ENCODE results near the gene HAS3. TPM values are rescaled to one million over a fixed set of nuclear protein-coding genes. Genes with fewer than 3 reads are reported as not detected.
A peak's percentile ranks its signal among the peaks of the same experiment; 100 is the strongest.

HAS3 gene
- total RNA-seq, 2 donors from 2014 or later, result 5.1 to 19.9 TPM

DNA sequence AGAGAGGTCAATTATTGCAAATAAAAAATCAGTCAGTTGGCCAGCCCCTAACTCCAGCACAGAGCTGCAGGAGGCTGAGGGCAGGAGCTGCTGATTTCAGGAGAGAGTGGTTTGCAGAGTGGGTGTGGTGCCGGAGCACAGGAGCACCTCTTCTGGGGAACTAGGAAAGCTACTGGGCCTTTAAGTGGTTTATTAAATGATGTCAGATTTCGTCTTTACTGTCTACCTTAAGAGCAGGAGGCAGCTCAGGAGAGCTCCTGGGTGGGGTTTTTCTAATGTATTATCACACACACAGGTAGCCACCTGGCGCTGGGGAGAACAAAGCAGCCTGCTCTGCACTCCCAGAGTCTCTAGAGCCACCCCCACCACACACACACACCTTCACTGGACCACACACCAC, 11.5 kb upstream of the HAS3 start:
- intact Hi-C loops (cut with DNase I), result no loop called here
- TF ChIP-seq, protein P1, sequence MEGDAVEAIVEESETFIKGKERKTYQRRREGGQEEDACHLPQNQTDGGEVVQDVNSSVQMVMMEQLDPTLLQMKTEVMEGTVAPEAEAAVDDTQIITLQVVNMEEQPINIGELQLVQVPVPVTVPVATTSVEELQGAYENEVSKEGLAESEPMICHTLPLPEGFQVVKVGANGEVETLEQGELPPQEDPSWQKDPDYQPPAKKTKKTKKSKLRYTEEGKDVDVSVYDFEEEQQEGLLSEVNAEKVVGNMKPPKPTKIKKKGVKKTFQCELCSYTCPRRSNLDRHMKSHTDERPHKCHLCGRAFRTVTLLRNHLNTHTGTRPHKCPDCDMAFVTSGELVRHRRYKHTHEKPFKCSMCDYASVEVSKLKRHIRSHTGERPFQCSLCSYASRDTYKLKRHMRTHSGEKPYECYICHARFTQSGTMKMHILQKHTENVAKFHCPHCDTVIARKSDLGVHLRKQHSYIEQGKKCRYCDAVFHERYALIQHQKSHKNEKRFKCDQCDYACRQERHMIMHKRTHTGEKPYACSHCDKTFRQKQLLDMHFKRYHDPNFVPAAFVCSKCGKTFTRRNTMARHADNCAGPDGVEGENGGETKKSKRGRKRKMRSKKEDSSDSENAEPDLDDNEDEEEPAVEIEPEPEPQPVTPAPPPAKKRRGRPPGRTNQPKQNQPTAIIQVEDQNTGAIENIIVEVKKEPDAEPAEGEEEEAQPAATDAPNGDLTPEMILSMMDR (IDR thresholded peaks at IDR 0.05), result no peak
- Histone ChIP-seq H3K27me3 (no peaks in the 10 kb centered on the region), H3K4me1 (no peaks in the 10 kb centered on the region), H3K27ac (no peak overlapping the region), H3K4me3 (no peak overlapping the region), H3K36me3 (no peaks in the 10 kb centered on the region), H3K9ac (ENCODE audit: low read depth in 2 of 2, low read length in 2 of 2) (no peak overlapping the region), H3K9me3 (no peaks in the 10 kb centered on the region)
- no peak for DNase-seq

- intact Hi-C loops (cut with DNase I), result no loop called here
- Histone ChIP-seq H3K4me3 (no peak overlapping the region), H3K9me3 (no peaks in the 10 kb centered on the region), H3K4me1 (no peaks in the 10 kb centered on the region), H3K27me3 (no peaks in the 10 kb centered on the region), H3K27ac (no peak overlapping the region), H3K36me3 (no peaks in the 10 kb centered on the region), H3K9ac (ENCODE audit: low read depth in 2 of 2, low read length in 2 of 2) (no peak overlapping the region)
- no peak for DNase-seq
- TF ChIP-seq, protein P1 (IDR thresholded peaks at IDR 0.05), result no peak
These were observed 11.0 kb upstream of the HAS3 start for GRCh38 chr16:69094501-69094900.

DNA sequence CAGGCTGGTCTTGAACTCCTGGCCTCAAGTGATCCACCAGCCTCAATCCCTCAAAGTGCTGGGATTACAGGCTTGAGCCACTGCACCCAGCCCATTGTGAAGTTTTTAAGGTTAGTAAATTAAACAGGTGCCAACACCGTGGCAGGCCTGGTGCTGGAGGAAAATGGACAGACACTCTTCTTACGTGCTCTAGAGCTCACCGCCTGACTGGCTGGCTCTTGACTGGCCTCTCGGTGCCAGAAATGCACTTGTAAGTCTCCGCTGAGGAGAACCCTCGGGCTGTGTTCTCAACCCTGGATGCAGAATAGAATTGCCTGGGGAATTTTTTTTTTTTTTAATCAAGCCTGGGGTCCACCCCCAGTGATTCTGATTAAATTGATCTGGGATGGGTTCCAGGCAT, 10.3 kb upstream of the HAS3 start:
- TF ChIP-seq, protein P1 (IDR thresholded peaks at IDR 0.05), result no peak
- Histone ChIP-seq H3K27ac (no peak overlapping the region), H3K9me3 (no peaks in the 10 kb centered on the region), H3K4me1 (no peaks in the 10 kb centered on the region), H3K9ac (ENCODE audit: low read depth in 2 of 2, low read length in 2 of 2) (no peak overlapping the region), H3K27me3 (no peaks in the 10 kb centered on the region), H3K36me3 (no peaks in the 10 kb centered on the region), H3K4me3 (no peak overlapping the region)
- intact Hi-C loops (cut with DNase I), result no loop called here
- DNase-seq, result no peak

GRCh38 chr16:69100071-69100691, 5.3 kb upstream of the HAS3 start:
- no peaks in the 10 kb centered on the region for H3K36me3 ChIP-seq
- H3K9ac ChIP-seq (ENCODE audit: low read depth in 2 of 2, low read length in 2 of 2), result no peak overlapping the region
- no peak for DNase-seq
- no peak overlapping the region for H3K4me3 ChIP-seq
- H3K27me3 ChIP-seq, result no peaks in the 10 kb centered on the region
- no peaks in the 10 kb centered on the region for H3K4me1 ChIP-seq
- TF ChIP-seq, protein P1 (IDR thresholded peaks at IDR 0.05), result no peak
- intact Hi-C loops (cut with DNase I), result loop anchor here (10.0 kb wide), 1 partner anchor 105 kb away; no protein-coding TSS in a partner anchor
- no peak overlapping the region for H3K27ac ChIP-seq
- no peaks in the 10 kb centered on the region for H3K9me3 ChIP-seq

DNA sequence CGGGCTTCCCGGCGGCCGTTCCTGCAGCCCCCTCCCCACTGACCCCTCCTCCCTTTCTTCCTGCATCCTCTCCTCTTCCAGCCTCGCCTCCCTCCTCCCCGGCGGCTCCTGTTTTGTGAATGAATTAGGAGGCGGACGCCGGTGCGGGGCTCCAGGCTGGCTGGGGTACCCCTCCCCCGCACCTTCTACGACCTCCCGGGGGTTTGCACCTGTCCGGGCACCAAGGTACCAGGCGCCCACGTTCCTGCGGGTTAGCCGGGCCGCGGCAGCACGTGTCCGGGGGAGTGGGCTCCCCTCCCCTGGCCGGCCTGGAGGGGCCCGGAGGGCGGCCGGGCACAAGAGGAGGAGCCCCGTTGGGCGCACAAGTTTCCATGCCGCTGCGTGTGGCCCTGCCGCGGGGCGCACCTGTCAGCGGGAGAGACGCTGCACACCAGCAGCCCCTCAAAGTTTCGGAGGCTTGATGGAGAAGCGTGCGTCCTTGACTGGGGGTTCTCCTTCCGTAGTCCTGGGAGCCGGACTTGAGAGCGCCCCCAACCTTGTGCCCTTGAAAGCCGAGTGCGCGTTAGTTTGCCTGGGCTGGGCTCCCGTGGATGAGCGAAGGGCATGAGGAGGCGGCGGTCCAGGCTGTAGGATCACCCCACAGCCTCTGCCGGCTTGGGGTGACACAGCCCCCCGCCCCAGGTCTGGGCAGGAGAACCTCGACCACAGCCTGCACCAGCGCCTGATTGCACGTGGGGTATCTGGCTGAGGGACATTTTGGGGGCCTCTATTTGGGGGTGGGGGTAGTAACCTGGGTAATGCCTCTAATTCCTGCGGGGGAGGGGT, 1.2 kb downstream of the HAS3 start:
- peak; percentile 29 for DNase-seq
- peaks cover 13% of the 10 kb centered on the region for H3K4me1 ChIP-seq
- H3K9ac ChIP-seq (ENCODE audit: low read depth in 2 of 2, low read length in 2 of 2), result peak overlapping the region; percentile 56 to 81
- H3K27ac ChIP-seq, result no peak overlapping the region
- intact Hi-C loops (cut with DNase I), result loop anchor here (5.0 to 10.0 kb wide), 2 partner anchors 112 to 204 kb away; no protein-coding TSS in a partner anchor
- TF ChIP-seq, protein P1 (IDR thresholded peaks at IDR 0.05), result no peak
- H3K27me3 ChIP-seq, result no peaks in the 10 kb centered on the region
- no peaks in the 10 kb centered on the region for H3K9me3 ChIP-seq
- H3K4me3 ChIP-seq, result peak overlapping the region; percentile 54
- H3K36me3 ChIP-seq, result no peaks in the 10 kb centered on the region

All from colonic mucosa (tissue), 4 donors.